ENCODE results near the gene TCF21. TPM values are rescaled to one million over a fixed set of nuclear protein-coding genes. Genes with fewer than 3 reads are reported as not detected.
A peak's percentile ranks its signal among the peaks of the same experiment; 100 is the strongest.

TCF21 gene
- total and polyA plus RNA-seq, 10 of the 15 experiments (the other 5 are each of a cell fraction or from before 2014, with no cell fraction given): 0.08 TPM; not detected in 9

- H4K20me1 ChIP-seq (ENCODE audit: control insufficient read depth, insufficient read depth): no peaks in the 10 kb centered on the region
- peak; percentile 33 for DNase-seq (ENCODE audit: low read depth, low spot score)
- H3K27me3 ChIP-seq (replicated peaks in 1 of 2; ENCODE audit: control insufficient read depth in 2 of 2, insufficient read depth in 2 of 2, low read length in 1 of 2): no peaks in the 10 kb centered on the region
- no peaks in the 10 kb centered on the region for H3K36me3 ChIP-seq (ENCODE audit: control insufficient read depth in 2 of 2, insufficient read depth in 2 of 2, low read length in 1 of 2)
- intact Hi-C loops (cut with micrococcal nuclease; ENCODE audit: unreplicated experiment): loop anchor here (1.0 to 2.0 kb wide), 3 partner anchors 49 to 173 kb away; no protein-coding TSS in a partner anchor
- ATAC-seq: peak; percentile 93
- H2AFZ ChIP-seq (ENCODE audit: control insufficient read depth, low read depth, low read length): no peak overlapping the region
- no TSS peak for BruUV-seq (replicated peaks)
- H3K9me3 ChIP-seq (replicated peaks; ENCODE audit: control insufficient read depth, insufficient read depth, low read length): no peaks in the 10 kb centered on the region
- TF ChIP-seq CTCF (IDR thresholded peaks at IDR 0.05 in 2 of 3, conservative IDR thresholded peaks at IDR 0.05 in 1 of 3; ENCODE audit: control insufficient read depth in 2 of 3, extremely low read depth in 1 of 3, insufficient read depth in 1 of 3, low read depth in 3 of 3, low read length in 3 of 3) (peak; percentile 78 to 93 (median 82)), SMC3 (IDR thresholded peaks at IDR 0.05; ENCODE audit: borderline replicate concordance, low read length) (peak; percentile 94), PAX5 (IDR thresholded peaks at IDR 0.05; ENCODE audit: borderline replicate concordance, low read depth, low read length) (no peak), BHLHE40 (IDR thresholded peaks at IDR 0.05; ENCODE audit: borderline replicate concordance in 1 of 2, low read depth in 2 of 2, low read length in 1 of 2) (0 out of 4 replicates have a peak, but pooled peaks of 1 of the 2 experiments have one; percentile 23), RAD21 (IDR thresholded peaks at IDR 0.05; ENCODE audit: insufficient read depth, low read depth, low read length) (peak; percentile 100)
- no peak overlapping the region for H3K4me3 ChIP-seq
- H3K4me2 ChIP-seq (ENCODE audit: control insufficient read depth, insufficient read depth): no peak overlapping the region
- CTCF ChIA-PET: interaction anchor here (0.5 to 8.5 kb wide), 63 partner anchors 9 to 1016 kb away, joined by 3 to 276 read pairs (median 5); partner anchors contain the start of gene SLC2A12
- RAD21 ChIA-PET (ENCODE audit: unreplicated experiment): interaction anchor here (0.5 to 5.3 kb wide), 24 partner anchors 8 to 1017 kb away, joined by 3 to 133 read pairs (median 5); partner anchors contain the start of gene TBPL1
- POLR2A ChIA-PET: no interaction called here
- H3K9ac ChIP-seq (ENCODE audit: control insufficient read depth, insufficient read depth, low read length): no peak overlapping the region
- H3K79me2 ChIP-seq (ENCODE audit: control insufficient read depth, insufficient read depth, low read length): no peaks in the 10 kb centered on the region
- WGBS (ENCODE audit: insufficient coverage, insufficient replicate concordance, low lambda C conversion rate, missing lambda C conversion rate): 30% methylated on average over 6 of the region's 6 CpGs
- FAIRE-seq: peak; percentile 95
- H3K4me1 ChIP-seq (ENCODE audit: control insufficient read depth, insufficient read depth, low read length): no peaks in the 10 kb centered on the region
- SMC1A ChIA-PET (ENCODE audit: uncharacterized antibody, unreplicated experiment): interaction anchor here (0.6 to 8.5 kb wide), 33 partner anchors 8 to 1325 kb away, joined by 3 to 187 read pairs (median 5); no protein-coding TSS in a partner anchor
- H3K27ac ChIP-seq (ENCODE audit: control insufficient read depth, insufficient read depth): no peak overlapping the region
- in situ Hi-C loops (cut with MboI): loop anchor here (5.0 to 10.0 kb wide), 2 partner anchors 141 to 173 kb away; no protein-coding TSS in a partner anchor
These were observed 35.2 kb downstream of the TCF21 start for GRCh38 chr6:133923938-133924593.

All from GM12878 (cell line).